Breast epithelium (tissue), 4 donors: ENCODE measurements around the gene CXCL16. TPM values are rescaled to one million over a fixed set of nuclear protein-coding genes. Genes with fewer than 3 reads are reported as not detected.
"Not testable (repeated sequence)": the region's sequence is repeated elsewhere in the genome, so short reads cannot be mapped to it uniquely, and the experiment has no call there.

Experiments
- DNase-seq, 2 donors: peaks; one replicate each; pipeline ENCODE4 v3.0.0-alpha.2; 2019; ENCODE audit warnings: low spot score in 2 of 2
- H3K27ac ChIP-seq, 2 donors: fragments of 200-600 bp; sonication (generic) in 1 of 2; one replicate each; pipeline ENCODE4 v1.5.1; 2016 to 2019; ENCODE audit warnings: mild to moderate bottlenecking in 1 of 2
- H3K27me3 ChIP-seq, 2 donors: fragments of 200-600 bp; sonication (generic) in 1 of 2; one replicate each; pipeline versions ENCODE4 v1.5.1 to v1.6.0; 2017 to 2019; ENCODE audit warnings: control low read depth in 1 of 2, mild to moderate bottlenecking in 1 of 2
- H3K36me3 ChIP-seq: fragments of 200-600 bp; one replicate; pipeline ENCODE4 v1.5.1; 2019
- H3K4me1 ChIP-seq, 2 donors: fragments of 200-600 bp; sonication (generic); one replicate each; pipeline ENCODE4 v1.5.1; 2016 to 2019; ENCODE audit warnings: control low read depth in 1 of 2
- H3K4me3 ChIP-seq, 3 donors: fragments of 200-600 bp; sonication (generic); 1 replicate in 2 of 3; 2 replicates in 1 of 3; pipeline ENCODE4 v1.5.1; 2016 to 2019; ENCODE audit warnings: mild to moderate bottlenecking in 3 of 3, moderate library complexity in 2 of 3
- H3K9me3 ChIP-seq, 2 donors: fragments of 200-600 bp; sonication (generic) in 1 of 2; one replicate each; pipeline ENCODE4 v1.5.1; 2016 to 2019; ENCODE audit warnings: control low read depth in 1 of 2
- POLR2A ChIP-seq: fragments of 450-650 bp; IDR thresholded peaks from one replicate; pipeline ENCODE4 v1.6.1; 2016; ENCODE audit warnings: antibody characterized with exemption, mild to moderate bottlenecking, moderate library complexity
- POLR2AphosphoS5 ChIP-seq, 3 donors: sonication (generic); formaldehyde crosslinking; IDR thresholded peaks; one replicate each; pipeline ENCODE4 v1.6.1; 2017; ENCODE audit warnings: antibody characterized with exemption in 3 of 3
- intact Hi-C: fragments of 100-400 bp; cut with DNase I; formaldehyde crosslinking; loops from one replicate; pipeline ENCODE4 v1.15.1; 2023; ENCODE audit warnings: low total_unique reads
- total RNA-seq, 3 donors: library from RNA; depleted of rRNA; stranded (reverse); fragments of >200 nt; gene quantifications; one replicate each; pipeline ENCODE4 v1.1.0, GENCODE V29; 2016
- TF ChIP-seq, protein P1 (sequence below), 3 donors: fragments of 450-650 bp; IDR thresholded peaks; one replicate each; pipeline ENCODE4 v1.5.1; 2016 to 2017; ENCODE audit warnings: antibody characterized with exemption in 3 of 3, mild to moderate bottlenecking in 3 of 3, moderate library complexity in 3 of 3

The CXCL16 gene
- total RNA-seq, 3 donors from 2014 or later, result 13.8 to 25.8 (median 18.6) TPM

DNA sequence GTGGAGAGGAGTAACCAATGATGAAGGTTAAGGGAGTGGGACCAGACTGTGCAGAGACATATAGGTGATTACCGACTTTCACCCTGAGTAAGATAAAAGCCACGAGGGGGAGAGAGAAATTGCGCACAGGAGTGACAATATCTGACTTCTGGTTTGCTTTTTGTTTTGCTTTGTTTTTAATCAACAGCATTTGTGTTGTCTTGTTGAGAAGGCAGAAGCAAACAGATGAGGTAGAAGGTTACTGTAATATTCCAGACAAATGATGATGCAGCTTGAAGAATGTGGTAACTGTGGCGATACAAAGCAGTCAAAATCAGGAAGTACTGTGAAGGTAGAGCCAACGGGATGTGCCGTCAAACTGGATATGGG lies 43.3 kb downstream of the CXCL16 start:
- intact Hi-C loops, result no loop called here
- Histone ChIP-seq H3K4me1 (no peaks in the 10 kb centered on the region), H3K4me3 (no peak overlapping the region), H3K27me3 (no peaks in the 10 kb centered on the region), H3K27ac (no peak overlapping the region), H3K36me3 (no peaks in the 10 kb centered on the region), H3K9me3 (no peaks in the 10 kb centered on the region)
- TF ChIP-seq POLR2AphosphoS5 (IDR thresholded peaks at IDR 0.05), result no peak
- TF ChIP-seq, protein P1, sequence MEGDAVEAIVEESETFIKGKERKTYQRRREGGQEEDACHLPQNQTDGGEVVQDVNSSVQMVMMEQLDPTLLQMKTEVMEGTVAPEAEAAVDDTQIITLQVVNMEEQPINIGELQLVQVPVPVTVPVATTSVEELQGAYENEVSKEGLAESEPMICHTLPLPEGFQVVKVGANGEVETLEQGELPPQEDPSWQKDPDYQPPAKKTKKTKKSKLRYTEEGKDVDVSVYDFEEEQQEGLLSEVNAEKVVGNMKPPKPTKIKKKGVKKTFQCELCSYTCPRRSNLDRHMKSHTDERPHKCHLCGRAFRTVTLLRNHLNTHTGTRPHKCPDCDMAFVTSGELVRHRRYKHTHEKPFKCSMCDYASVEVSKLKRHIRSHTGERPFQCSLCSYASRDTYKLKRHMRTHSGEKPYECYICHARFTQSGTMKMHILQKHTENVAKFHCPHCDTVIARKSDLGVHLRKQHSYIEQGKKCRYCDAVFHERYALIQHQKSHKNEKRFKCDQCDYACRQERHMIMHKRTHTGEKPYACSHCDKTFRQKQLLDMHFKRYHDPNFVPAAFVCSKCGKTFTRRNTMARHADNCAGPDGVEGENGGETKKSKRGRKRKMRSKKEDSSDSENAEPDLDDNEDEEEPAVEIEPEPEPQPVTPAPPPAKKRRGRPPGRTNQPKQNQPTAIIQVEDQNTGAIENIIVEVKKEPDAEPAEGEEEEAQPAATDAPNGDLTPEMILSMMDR (IDR thresholded peaks at IDR 0.05), result no peak
- no peak for DNase-seq

DNA sequence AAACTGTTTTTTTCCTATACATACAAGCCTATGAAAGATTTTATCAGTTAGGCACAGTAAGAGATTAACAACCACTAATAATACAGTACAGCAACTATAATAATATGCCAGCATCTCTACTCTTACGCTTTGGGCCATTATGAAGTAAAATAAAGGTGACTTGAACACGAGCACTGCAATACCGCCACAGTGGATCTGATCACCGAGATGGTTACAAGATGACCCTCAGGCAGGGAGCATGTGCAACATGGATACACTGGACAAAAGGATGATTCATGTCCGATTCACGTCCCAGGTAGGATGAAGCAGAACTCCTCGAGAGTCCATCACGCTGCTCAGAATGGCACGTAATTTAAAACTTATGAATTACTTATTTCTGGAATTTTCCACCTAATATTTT lies 46.3 kb downstream of the CXCL16 start:
- H3K4me1 ChIP-seq, result no peaks in the 10 kb centered on the region

DNA sequence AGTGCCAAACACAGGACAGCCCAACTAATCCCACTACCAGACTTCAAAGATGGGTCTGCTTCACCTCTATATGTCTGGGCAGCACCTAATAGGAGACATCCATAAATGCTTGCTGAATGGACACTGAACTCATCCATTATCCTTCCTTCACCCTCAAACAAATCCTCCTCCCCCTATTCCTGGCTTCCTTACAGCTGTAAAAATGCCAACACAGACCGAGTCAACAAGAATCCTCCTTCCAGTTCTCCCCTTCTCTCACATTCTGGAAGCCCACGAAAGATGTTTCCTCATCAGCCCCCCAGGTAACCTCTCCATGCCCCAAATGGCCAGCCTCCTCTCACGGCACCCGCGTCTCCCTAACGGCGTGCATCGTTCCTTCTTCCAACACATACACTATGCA lies 48.0 kb downstream of the CXCL16 start:
- Histone ChIP-seq H3K36me3 (no peaks in the 10 kb centered on the region), H3K4me1 (no peaks in the 10 kb centered on the region), H3K9me3 (no peaks in the 10 kb centered on the region), H3K27ac (peak overlapping the region in 1 of 2 donors; percentile 7), H3K4me3 (no peak overlapping the region), H3K27me3 (no peaks in the 10 kb centered on the region)
- no peak for TF ChIP-seq POLR2A
- no peak for TF ChIP-seq POLR2AphosphoS5 (IDR thresholded peaks at IDR 0.05)
- TF ChIP-seq, protein P1 (IDR thresholded peaks at IDR 0.05), result no peak
- intact Hi-C loops, result no loop called here
- no peak for DNase-seq

More for the DNA sequence above, 46.3 kb downstream of the CXCL16 start:
- Histone ChIP-seq H3K36me3 (no peaks in the 10 kb centered on the region), H3K27ac (no peak overlapping the region), H3K4me3 (no peak overlapping the region), H3K9me3 (no peaks in the 10 kb centered on the region), H3K27me3 (no peaks in the 10 kb centered on the region)
- intact Hi-C loops, result no loop called here
- TF ChIP-seq, protein P1 (IDR thresholded peaks at IDR 0.05), result no peak
- TF ChIP-seq POLR2A (no peak), POLR2AphosphoS5 (IDR thresholded peaks at IDR 0.05) (no peak)
- no peak for DNase-seq

DNA sequence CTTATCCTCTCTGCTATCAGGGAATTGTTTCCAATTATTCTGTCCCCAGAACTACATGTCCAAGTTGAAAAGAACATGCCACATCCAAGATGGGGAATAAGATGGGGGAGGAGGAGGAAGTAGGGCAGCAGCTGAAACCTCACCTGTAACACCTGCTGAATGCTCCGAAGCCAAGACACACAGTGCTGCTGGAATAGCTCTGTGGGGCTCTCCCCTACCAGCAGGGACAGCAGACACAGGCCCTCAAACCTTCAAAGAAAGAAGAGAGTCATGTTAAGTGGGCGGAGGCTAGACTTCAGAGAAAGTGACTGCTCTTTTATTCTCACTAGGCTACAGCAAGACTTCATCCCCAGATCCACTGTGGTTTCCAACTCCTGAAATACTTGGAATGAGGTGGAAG lies 49.0 kb downstream of the CXCL16 start:
- Histone ChIP-seq H3K4me1 (no peaks in the 10 kb centered on the region), H3K27ac (peak overlapping the region in 1 of 2 donors; percentile 7), H3K27me3 (no peaks in the 10 kb centered on the region), H3K36me3 (no peaks in the 10 kb centered on the region), H3K4me3 (no peak overlapping the region), H3K9me3 (no peaks in the 10 kb centered on the region)
- intact Hi-C loops, result no loop called here
- TF ChIP-seq POLR2A (no peak), POLR2AphosphoS5 (IDR thresholded peaks at IDR 0.05) (no peak)
- TF ChIP-seq, protein P1 (IDR thresholded peaks at IDR 0.05), result no peak
- no peak for DNase-seq

DNA sequence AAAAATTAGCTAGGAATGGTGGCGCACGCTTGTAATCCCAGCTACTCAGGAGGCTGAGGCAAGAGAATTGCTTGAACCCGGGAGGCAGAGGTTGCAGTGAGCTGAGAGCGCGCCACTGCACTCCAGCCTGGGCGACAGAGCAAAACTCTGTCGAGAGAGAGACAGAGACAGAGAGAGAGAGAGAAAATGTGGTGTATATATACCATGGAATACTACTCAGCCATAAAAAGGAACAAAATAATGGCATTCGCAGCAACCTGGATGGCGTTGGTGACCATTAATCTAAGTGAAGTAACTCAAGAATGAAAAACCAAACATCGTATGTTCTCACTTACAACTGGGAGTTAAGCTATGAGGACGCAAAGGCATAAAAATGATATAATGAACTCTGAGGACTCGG lies 49.9 kb downstream of the CXCL16 start:
- H3K36me3 ChIP-seq, DNase-seq, H3K9me3 ChIP-seq, H3K27me3 ChIP-seq, H3K27ac ChIP-seq, H3K4me3 ChIP-seq, intact Hi-C loops, H3K4me1 ChIP-seq: not testable (repeated sequence)

DNA sequence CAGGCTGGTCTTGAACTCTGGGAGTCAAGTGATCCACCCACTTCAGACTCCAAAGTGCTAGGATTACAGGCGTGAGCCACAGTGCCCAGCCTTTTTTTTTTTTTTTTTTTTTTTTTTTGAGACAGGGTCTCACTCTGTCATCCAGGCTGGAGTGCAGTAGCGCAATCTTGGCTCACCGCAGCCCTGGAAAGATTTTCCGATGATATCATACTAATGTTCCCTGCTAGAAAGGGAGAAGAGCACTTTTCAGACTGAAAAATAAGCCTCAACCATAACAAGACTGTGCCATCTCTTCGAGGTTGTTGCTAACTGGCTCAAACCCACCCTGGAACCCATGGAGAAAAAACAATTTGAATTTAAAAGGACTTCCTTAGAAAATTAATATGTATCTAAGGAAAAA lies 56.0 kb downstream of the CXCL16 start:
- intact Hi-C loops, H3K9me3 ChIP-seq, H3K4me1 ChIP-seq, H3K36me3 ChIP-seq, H3K27me3 ChIP-seq, H3K4me3 ChIP-seq, DNase-seq: not testable (repeated sequence)
- H3K27ac ChIP-seq, result peak overlapping the region; percentile 52 to 60

Other genes starting within 250 kb of the CXCL16 start
- 10 to 100 TPM in 2 of 3 donors, 1 to 10 TPM in 1; 5.3 to 14.1 (median 11.5) TPM for gene SPNS2, start 241.0 kb downstream of the CXCL16 start, total RNA-seq
- 10 to 100 TPM; 26.9 to 61.6 (median 50.1) TPM for gene MYBBP1A, start 184.5 kb downstream of the CXCL16 start, total RNA-seq
- gene GGT6, start 179.4 kb downstream of the CXCL16 start, total RNA-seq, result 10 to 100 TPM in 2 of 3 donors, not detected in 1; 12.8 to 33.8 TPM
- 1 to 10 TPM in 1 of 3 donors, under 1 TPM in 2; 0.16 to 1.8 (median 0.98) TPM for gene SMTNL2, start 155.4 kb downstream of the CXCL16 start, total RNA-seq
- 10 to 100 TPM in 1 of 3 donors, under 1 TPM in 1, not detected in 1; 0.98 to 47.9 TPM for gene ALOX15, start 98.2 kb downstream of the CXCL16 start, total RNA-seq
- 10 to 100 TPM; 17.0 to 26.9 (median 21.0) TPM for gene PELP1, start 35.8 kb downstream of the CXCL16 start, total RNA-seq
- gene ARRB2, start 29.3 kb downstream of the CXCL16 start, total RNA-seq, result 10 to 100 TPM; 25.2 to 67.4 (median 42.3) TPM
- gene MED11, start 8.5 kb downstream of the CXCL16 start, total RNA-seq, result 10 to 100 TPM; 29.3 to 41.7 (median 30.8) TPM
- gene ZMYND15, start 95 bp downstream of the CXCL16 start, total RNA-seq, result 1 to 10 TPM in 1 of 3 donors, under 1 TPM in 2; 0.96 to 2.3 (median 0.98) TPM
- not detected for gene TM4SF5, start 32.0 kb upstream of the CXCL16 start, total RNA-seq
- 1 to 10 TPM in 2 of 3 donors, under 1 TPM in 1; 0.98 to 5.0 (median 2.6) TPM for gene VMO1, start 46.4 kb upstream of the CXCL16 start, total RNA-seq
- not detected for gene GLTPD2, start 49.0 kb upstream of the CXCL16 start, total RNA-seq
- gene PSMB6, start 56.2 kb upstream of the CXCL16 start, total RNA-seq, result 100 to 1,000 TPM; 133 to 183 (median 164) TPM
- 10 to 100 TPM; 17.1 to 40.6 (median 30.3) TPM for gene PLD2, start 67.2 kb upstream of the CXCL16 start, total RNA-seq
- gene MINK1, start 93.4 kb upstream of the CXCL16 start, total RNA-seq, result 10 to 100 TPM; 25.9 to 58.7 (median 42.0) TPM
- gene C17orf107, start 159.6 kb upstream of the CXCL16 start, total RNA-seq, result 10 to 100 TPM in 1 of 3 donors, 1 to 10 TPM in 1, not detected in 1; 3.9 to 10.5 TPM
- 1 to 10 TPM in 1 of 3 donors, under 1 TPM in 2; 0.16 to 2.0 (median 0.73) TPM for gene CHRNE, start 163.2 kb upstream of the CXCL16 start, total RNA-seq
- gene GP1BA, start 192.3 kb upstream of the CXCL16 start, total RNA-seq, result not detected
- 10 to 100 TPM; 38.8 to 48.5 (median 42.6) TPM for gene SLC25A11, start 200.1 kb upstream of the CXCL16 start, total RNA-seq
- gene RNF167, start 200.3 kb upstream of the CXCL16 start, total RNA-seq, result 10 to 100 TPM; 38.3 to 49.0 (median 38.7) TPM
- 100 to 1,000 TPM; 290 to 487 (median 379) TPM for gene PFN1, start 208.6 kb upstream of the CXCL16 start, total RNA-seq
- 1 to 10 TPM; 1.6 to 4.6 (median 3.1) TPM for gene ENO3, start 211.2 kb upstream of the CXCL16 start, total RNA-seq
- 10 to 100 TPM; 42.6 to 57.8 (median 55.2) TPM for gene SPAG7, start 227.9 kb upstream of the CXCL16 start, total RNA-seq
- 10 to 100 TPM; 11.0 to 17.7 (median 13.5) TPM for gene CAMTA2, start 247.7 kb upstream of the CXCL16 start, total RNA-seq